Right lobe of liver (tissue), 4 donors: Measurements from ENCODE around the gene GRIK2.

Experiments used
- POLR2A ChIP-seq: fragments of 450-650 bp; IDR thresholded peaks from one replicate; pipeline ENCODE4 v1.6.1; 2017; ENCODE audit warnings: antibody characterized with exemption, mild to moderate bottlenecking
- TF ChIP-seq, protein P1 (sequence below), 4 donors: fragments of 200-600 bp in 3 of 4; fragments of 450-650 bp in 1 of 4; IDR thresholded peaks; one replicate each; pipeline versions ENCODE4 v1.5.1 to v1.8.0; 2016 to 2022; ENCODE audit warnings: antibody characterized with exemption in 4 of 4, mild to moderate bottlenecking in 2 of 4
- donor health status: DM: no; HTN: no; CAD: no.
- donor health status: DM: no; HTN: no; CAD: no.
- donor health status: DM: no; HTN: yes; CAD: no.

DNA sequence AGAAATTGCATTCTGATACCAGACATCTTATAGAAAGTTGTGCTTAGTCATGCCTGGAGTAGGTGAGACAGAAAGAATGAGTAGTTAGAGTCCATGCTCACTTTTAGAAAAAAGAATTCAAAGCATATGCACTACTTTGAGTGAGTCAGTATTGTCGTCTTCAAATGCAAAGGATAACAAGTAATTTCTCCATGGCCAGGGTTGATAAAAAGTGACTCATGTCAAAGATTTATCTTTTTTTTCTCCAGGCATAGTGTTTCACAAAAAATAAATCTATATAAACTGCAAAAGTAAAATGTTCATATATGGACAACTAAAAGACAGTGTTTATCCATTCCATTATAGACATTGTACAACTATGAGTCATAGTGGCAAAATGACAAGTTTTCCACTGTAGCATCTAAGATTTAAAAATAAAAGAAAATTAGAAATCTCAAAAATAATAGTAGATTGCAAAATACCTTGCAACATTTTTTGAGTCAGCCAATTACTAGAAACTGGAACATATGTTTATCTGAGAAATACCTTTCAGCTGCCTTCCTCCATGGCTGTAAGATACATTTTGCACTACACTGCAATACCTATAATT is 329.6 kb downstream of the GRIK2 start:
- TF ChIP-seq, protein P1, sequence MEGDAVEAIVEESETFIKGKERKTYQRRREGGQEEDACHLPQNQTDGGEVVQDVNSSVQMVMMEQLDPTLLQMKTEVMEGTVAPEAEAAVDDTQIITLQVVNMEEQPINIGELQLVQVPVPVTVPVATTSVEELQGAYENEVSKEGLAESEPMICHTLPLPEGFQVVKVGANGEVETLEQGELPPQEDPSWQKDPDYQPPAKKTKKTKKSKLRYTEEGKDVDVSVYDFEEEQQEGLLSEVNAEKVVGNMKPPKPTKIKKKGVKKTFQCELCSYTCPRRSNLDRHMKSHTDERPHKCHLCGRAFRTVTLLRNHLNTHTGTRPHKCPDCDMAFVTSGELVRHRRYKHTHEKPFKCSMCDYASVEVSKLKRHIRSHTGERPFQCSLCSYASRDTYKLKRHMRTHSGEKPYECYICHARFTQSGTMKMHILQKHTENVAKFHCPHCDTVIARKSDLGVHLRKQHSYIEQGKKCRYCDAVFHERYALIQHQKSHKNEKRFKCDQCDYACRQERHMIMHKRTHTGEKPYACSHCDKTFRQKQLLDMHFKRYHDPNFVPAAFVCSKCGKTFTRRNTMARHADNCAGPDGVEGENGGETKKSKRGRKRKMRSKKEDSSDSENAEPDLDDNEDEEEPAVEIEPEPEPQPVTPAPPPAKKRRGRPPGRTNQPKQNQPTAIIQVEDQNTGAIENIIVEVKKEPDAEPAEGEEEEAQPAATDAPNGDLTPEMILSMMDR (IDR thresholded peaks at IDR 0.05) = no peak
- no peak for TF ChIP-seq POLR2A
